Embryonic facial prominence (tissue), 1 donor: ENCODE results near the gene C10orf71.

ENCODE experiments used
- DNase-seq: peaks from one replicate; pipeline ENCODE4 v3.0.0-alpha.2; 2016; ENCODE audit errors: extremely low spot score

Gene C10orf71

GRCh38 chr10:49361178-49361554 is 62.2 kb downstream of the C10orf71 start:
- DNase-seq: no peak

GRCh38 chr10:49361735-49362568 is 63.0 kb downstream of the C10orf71 start:
- no peak for DNase-seq

GRCh38 chr10:49362596-49363260 is 63.8 kb downstream of the C10orf71 start:
- DNase-seq: no peak

- no peak for DNase-seq
Observed at GRCh38 chr10:49363309-49364031, 64.5 kb downstream of the C10orf71 start.

- DNase-seq: no peak
Observed at GRCh38 chr10:49364051-49364450, 65.1 kb downstream of the C10orf71 start.

GRCh38 chr10:49364747-49365146 is 65.8 kb downstream of the C10orf71 start:
- no peak for DNase-seq

GRCh38 chr10:49365275-49365674 is 66.3 kb downstream of the C10orf71 start:
- no peak for DNase-seq

GRCh38 chr10:49365675-49366415 is 66.9 kb downstream of the C10orf71 start:
- DNase-seq: no peak

- no peak for DNase-seq
Observed at GRCh38 chr10:49366460-49366859, 67.5 kb downstream of the C10orf71 start.

- no peak for DNase-seq
Observed at GRCh38 chr10:49367600-49367999, 68.6 kb downstream of the C10orf71 start.

- no peak for DNase-seq
Observed at GRCh38 chr10:49368256-49368655, 69.3 kb downstream of the C10orf71 start.

GRCh38 chr10:49369216-49370162 is 70.5 kb downstream of the C10orf71 start:
- DNase-seq: no peak

GRCh38 chr10:49370326-49371100 is 71.5 kb downstream of the C10orf71 start:
- no peak for DNase-seq

GRCh38 chr10:49371967-49372366 is 73.0 kb downstream of the C10orf71 start:
- no peak for DNase-seq

- DNase-seq: no peak
Observed at GRCh38 chr10:49373361-49373760, 74.4 kb downstream of the C10orf71 start.

GRCh38 chr10:49374740-49375139 is 75.8 kb downstream of the C10orf71 start:
- DNase-seq: no peak

GRCh38 chr10:49375611-49376010 is 76.6 kb downstream of the C10orf71 start:
- no peak for DNase-seq
